Trophoblast cell (in vitro differentiated cells and primary cell): Measurements from ENCODE around the gene VPS13D.

Source experiments
- DNase-seq, 2 donors: peaks; one replicate each; pipeline ENCODE4 v3.0.0-alpha.2; 2016
- H2AFZ ChIP-seq: 2 replicates; pipeline ENCODE4 v1.6.1; 2013; ENCODE audit warnings: low read length, moderate library complexity, mild to moderate bottlenecking; ENCODE audit not compliant: insufficient read depth, poor library complexity
- H2AK5ac ChIP-seq: 2 replicates; pipeline ENCODE4 v1.6.1; 2013; ENCODE audit warnings: mild to moderate bottlenecking, low read length
- H2BK120ac ChIP-seq: 2 replicates; pipeline ENCODE4 v1.6.1; 2013; ENCODE audit warnings: low read length, mild to moderate bottlenecking, moderate library complexity; ENCODE audit not compliant: insufficient read depth, poor library complexity
- H2BK12ac ChIP-seq: 2 replicates; pipeline ENCODE4 v1.6.1; 2013; ENCODE audit warnings: mild to moderate bottlenecking, low read length, moderate library complexity
- H2BK5ac ChIP-seq: 2 replicates; pipeline ENCODE4 v1.6.1; 2013; ENCODE audit warnings: low read length, low read depth, moderate library complexity, mild to moderate bottlenecking; ENCODE audit not compliant: poor library complexity
- H3K14ac ChIP-seq: 2 replicates; pipeline ENCODE4 v1.6.1; 2013; ENCODE audit warnings: mild to moderate bottlenecking, low read length
- H3K18ac ChIP-seq: 2 replicates; pipeline ENCODE4 v1.6.1; 2013; ENCODE audit warnings: mild to moderate bottlenecking, low read length
- H3K23ac ChIP-seq: 2 replicates; pipeline ENCODE4 v1.6.1; 2013; ENCODE audit warnings: low read length
- H3K27ac ChIP-seq: 2 replicates; pipeline ENCODE4 v1.5.1; 2013; ENCODE audit warnings: low read depth, mild to moderate bottlenecking, inconsistent platforms, low read length, moderate library complexity
- H3K27me3 ChIP-seq: 2 replicates; pipeline ENCODE4 v1.6.1; 2013; ENCODE audit warnings: inconsistent platforms, mild to moderate bottlenecking, low read length, moderate library complexity; ENCODE audit not compliant: insufficient read depth
- H3K36me3 ChIP-seq, 2 experiments: 1 replicate in 1 of 2; 2 replicates in 1 of 2; pipeline ENCODE4 v1.6.1; 2013; ENCODE audit warnings: low read length in 2 of 2, mild to moderate bottlenecking in 2 of 2, moderate library complexity in 1 of 2; ENCODE audit not compliant: insufficient read depth in 2 of 2, control insufficient read depth in 1 of 2
- H3K4ac ChIP-seq: 2 replicates; pipeline ENCODE4 v1.6.1; 2013; ENCODE audit warnings: low read depth, mild to moderate bottlenecking, low read length, moderate library complexity
- H3K4me1 ChIP-seq, 2 experiments: 1 replicate in 1 of 2; 2 replicates in 1 of 2; pipeline ENCODE4 v1.6.1; 2013; ENCODE audit warnings: low read length in 2 of 2, mild to moderate bottlenecking in 2 of 2, moderate library complexity in 1 of 2; ENCODE audit not compliant: insufficient read depth in 2 of 2, control insufficient read depth in 1 of 2
- H3K4me2 ChIP-seq: 2 replicates; pipeline ENCODE4 v1.6.1; 2013; ENCODE audit warnings: inconsistent platforms, mild to moderate bottlenecking, low read length, moderate library complexity
- H3K4me3 ChIP-seq: 2 replicates; pipeline ENCODE4 v1.5.1; 2013; ENCODE audit warnings: mild to moderate bottlenecking, low read depth, low read length, inconsistent platforms
- H3K79me1 ChIP-seq: one replicate; pipeline ENCODE4 v1.6.1; 2013; ENCODE audit warnings: low read length
- H3K79me2 ChIP-seq: 2 replicates; pipeline ENCODE4 v1.6.1; 2013; ENCODE audit warnings: low read length, mild to moderate bottlenecking; ENCODE audit not compliant: control insufficient read depth, insufficient read depth, poor library complexity
- H3K9ac ChIP-seq: 2 replicates; pipeline ENCODE4 v1.6.1; 2013; ENCODE audit warnings: mild to moderate bottlenecking, low read length
- H3K9me3 ChIP-seq: 2 replicates; pipeline ENCODE4 v1.6.1; 2013; ENCODE audit warnings: low read depth, mild to moderate bottlenecking, control low read depth, inconsistent platforms, low read length; ENCODE audit not compliant: insufficient read depth
- H4K12ac ChIP-seq: 2 replicates; pipeline ENCODE4 v1.6.1; 2013; ENCODE audit warnings: low read depth, mild to moderate bottlenecking, low read length, moderate library complexity
- H4K8ac ChIP-seq: 2 replicates; pipeline ENCODE4 v1.6.1; 2013; ENCODE audit warnings: low read depth, mild to moderate bottlenecking, low read length, moderate library complexity
- H4K91ac ChIP-seq: one replicate; pipeline ENCODE4 v1.6.1; 2013; ENCODE audit warnings: low read depth, mild to moderate bottlenecking, low read length, moderate library complexity
- WGBS: extraction: QIAGEN DNeasy Blood & Tissue Kit; methylation state at CpG from one replicate; pipeline ENCODE4 v1.1.7; 2013; ENCODE audit warnings: missing lambda C conversion rate; ENCODE audit not compliant: insufficient read length, insufficient coverage; ENCODE audit errors: extremely low coverage; 5-methylcytosine and 5-hydroxymethylcytosine counted together

Gene VPS13D

DNA sequence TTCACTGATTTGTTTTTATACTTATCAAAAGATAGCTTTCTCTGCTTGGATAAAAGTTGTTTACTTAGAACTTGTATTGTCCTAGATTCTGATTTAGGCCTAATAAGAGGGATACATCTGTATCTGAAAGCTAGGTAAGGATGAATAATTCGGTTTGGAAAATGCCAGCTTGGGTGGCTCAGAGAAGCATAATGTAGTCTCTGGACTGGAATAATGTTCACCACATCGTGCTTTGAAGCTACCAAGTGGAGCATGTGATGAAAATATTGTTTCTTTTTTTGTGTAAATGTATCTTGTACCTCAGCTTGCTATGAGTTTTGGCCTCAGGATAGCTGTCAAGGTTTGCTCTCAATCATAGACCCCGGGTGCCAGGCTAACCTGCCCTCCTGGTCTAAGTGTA lies 49.2 kb downstream of the VPS13D start:
- Histone ChIP-seq H3K9ac (no peak overlapping the region), H2AFZ (no peak overlapping the region), H4K12ac (no peak overlapping the region), H3K79me1 (no peaks in the 10 kb centered on the region), H3K27me3 (no peaks in the 10 kb centered on the region), H3K18ac (no peak overlapping the region), H2BK5ac (no peak overlapping the region), H3K27ac (no peak overlapping the region), H3K4ac (no peak overlapping the region), H3K23ac (no peak overlapping the region), H4K91ac (no peak overlapping the region), H3K36me3 (peaks cover 19 to 36% of the 10 kb centered on the region in 2 experiments), H3K4me1 (no peaks in the 10 kb centered on the region), H2BK120ac (no peak overlapping the region), H3K9me3 (no peaks in the 10 kb centered on the region), H2AK5ac (no peak overlapping the region), H3K4me3 (no peak overlapping the region), H3K4me2 (no peak overlapping the region), H3K14ac (no peak overlapping the region), H3K79me2 (no peaks in the 10 kb centered on the region), H4K8ac (no peak overlapping the region), H2BK12ac (no peak overlapping the region)
- no CpG with 5 or more reads among the region's 3 CpGs for WGBS
- DNase-seq = no peak

DNA sequence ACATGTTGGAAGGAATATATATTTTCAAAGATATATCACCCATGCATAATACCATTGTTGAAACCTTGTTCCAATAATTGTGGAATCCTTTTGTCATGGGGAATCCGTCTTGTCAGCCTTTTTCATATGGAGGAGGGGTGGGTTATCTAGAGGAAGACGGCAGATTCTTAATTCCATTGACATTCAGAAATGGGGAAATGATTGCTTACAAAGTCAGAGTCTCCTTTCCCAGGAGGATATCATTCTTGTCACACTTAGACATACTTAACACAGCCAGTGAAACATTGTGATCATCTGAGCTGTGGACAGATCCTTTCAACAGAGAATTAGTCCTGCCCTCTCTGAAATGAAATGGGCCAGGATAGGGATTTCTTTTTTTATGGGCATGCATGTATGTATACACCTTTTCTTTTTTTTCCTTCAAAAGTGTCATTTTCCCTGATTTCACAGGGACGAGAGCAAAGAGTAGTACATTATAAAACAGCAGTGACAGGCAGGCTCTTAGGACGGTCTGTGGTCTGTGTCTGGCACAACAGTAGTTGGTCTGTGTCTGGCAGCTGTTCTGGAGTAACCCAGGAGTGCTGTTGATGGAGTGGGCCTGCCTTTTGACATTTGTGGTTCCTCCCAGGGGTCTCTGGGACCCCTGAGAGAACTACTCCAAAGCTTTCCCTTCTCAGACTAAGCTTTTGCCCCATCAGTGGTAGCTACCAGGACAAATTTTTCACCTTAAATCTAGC lies 50.1 kb downstream of the VPS13D start:
- no peak overlapping the region for H2BK12ac ChIP-seq
- no peak overlapping the region for H3K4ac ChIP-seq
- no peak overlapping the region for H2AK5ac ChIP-seq
- no peak overlapping the region for H2BK120ac ChIP-seq
- H3K27me3 ChIP-seq = no peaks in the 10 kb centered on the region
- H3K79me2 ChIP-seq = no peaks in the 10 kb centered on the region
- peaks cover 17 to 38% of the 10 kb centered on the region in 2 experiments for H3K36me3 ChIP-seq
- DNase-seq = no peak
- no peak overlapping the region for H3K27ac ChIP-seq
- H3K79me1 ChIP-seq = no peaks in the 10 kb centered on the region
- no peak overlapping the region for H3K4me2 ChIP-seq
- H3K4me3 ChIP-seq = no peak overlapping the region
- no peak overlapping the region for H4K12ac ChIP-seq
- no peak overlapping the region for H2BK5ac ChIP-seq
- no peak overlapping the region for H3K14ac ChIP-seq
- H3K9ac ChIP-seq = no peak overlapping the region
- H3K4me1 ChIP-seq = no peaks in the 10 kb centered on the region
- H3K18ac ChIP-seq = no peak overlapping the region
- H4K91ac ChIP-seq = no peak overlapping the region
- WGBS = no CpG with 5 or more reads among the region's 4 CpGs
- no peaks in the 10 kb centered on the region for H3K9me3 ChIP-seq
- no peak overlapping the region for H4K8ac ChIP-seq
- no peak overlapping the region for H2AFZ ChIP-seq
- H3K23ac ChIP-seq = no peak overlapping the region

DNA sequence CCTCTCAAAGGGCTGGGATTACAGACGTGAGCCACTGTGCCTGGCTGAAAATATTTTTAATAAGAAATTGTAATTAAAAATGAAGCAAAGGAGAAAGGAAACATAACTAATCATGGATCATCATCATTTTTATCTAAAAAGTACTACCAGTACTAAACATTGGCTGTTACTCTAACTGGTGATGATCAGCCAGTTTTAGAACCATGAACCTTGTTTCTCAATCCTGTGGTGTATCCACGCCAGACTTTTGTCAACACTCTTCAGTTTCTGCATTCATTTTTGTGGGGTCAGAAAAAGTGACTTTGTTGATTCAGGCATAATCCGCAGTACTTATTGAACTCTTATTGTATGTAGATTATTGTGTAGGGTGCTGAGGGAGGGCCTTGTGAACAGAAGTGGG lies 52.3 kb downstream of the VPS13D start:
- Histone ChIP-seq H3K9me3 (no peaks in the 10 kb centered on the region), H3K4me3 (no peak overlapping the region), H3K4me1 (no peaks in the 10 kb centered on the region), H3K4ac (no peak overlapping the region), H3K9ac (no peak overlapping the region), H2BK5ac (no peak overlapping the region), H2AFZ (no peak overlapping the region), H3K79me2 (no peaks in the 10 kb centered on the region), H3K14ac (no peak overlapping the region), H3K4me2 (no peak overlapping the region), H4K12ac (no peak overlapping the region), H4K8ac (no peak overlapping the region), H2BK12ac (no peak overlapping the region), H3K18ac (no peak overlapping the region), H3K23ac (no peak overlapping the region), H2BK120ac (no peak overlapping the region), H3K79me1 (no peaks in the 10 kb centered on the region), H3K27me3 (no peaks in the 10 kb centered on the region), H3K36me3 (peaks cover 15 to 27% of the 10 kb centered on the region in 2 experiments), H2AK5ac (no peak overlapping the region), H3K27ac (no peak overlapping the region), H4K91ac (no peak overlapping the region)
- WGBS = no CpG with 5 or more reads among the region's 3 CpGs
- no peak for DNase-seq

DNA sequence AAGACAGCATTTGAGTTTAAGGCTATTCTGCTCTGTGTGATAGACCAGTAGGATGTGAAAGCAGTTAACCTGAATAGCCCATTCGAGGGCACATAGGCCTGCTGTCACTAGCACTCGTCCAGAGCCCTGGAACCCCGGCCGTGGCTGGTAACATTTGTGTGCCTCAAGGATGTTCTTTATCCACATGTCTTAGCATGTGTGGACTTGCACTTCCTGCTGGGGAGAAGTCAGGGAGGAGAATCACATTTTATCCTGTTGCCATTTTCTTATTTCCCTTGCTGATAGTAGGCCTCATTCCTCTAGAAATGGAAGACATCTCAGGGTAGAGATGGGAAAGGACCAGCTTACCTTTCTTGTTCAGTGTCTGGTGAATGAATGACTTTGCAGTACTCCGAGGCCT lies 54.7 kb downstream of the VPS13D start:
- peaks cover 13 to 20% of the 10 kb centered on the region in 2 experiments for H3K36me3 ChIP-seq
- no peak overlapping the region for H3K18ac ChIP-seq
- no peak overlapping the region for H3K4me2 ChIP-seq
- H3K14ac ChIP-seq = no peak overlapping the region
- no peak overlapping the region for H3K4ac ChIP-seq
- no peaks in the 10 kb centered on the region for H3K79me2 ChIP-seq
- H3K9ac ChIP-seq = no peak overlapping the region
- no peak overlapping the region for H2AFZ ChIP-seq
- no peaks in the 10 kb centered on the region for H3K79me1 ChIP-seq
- no peak overlapping the region for H2BK5ac ChIP-seq
- H3K27ac ChIP-seq = no peak overlapping the region
- no peaks in the 10 kb centered on the region for H3K4me1 ChIP-seq
- DNase-seq = no peak
- no peaks in the 10 kb centered on the region for H3K27me3 ChIP-seq
- H2BK120ac ChIP-seq = no peak overlapping the region
- no peak overlapping the region for H3K23ac ChIP-seq
- H2BK12ac ChIP-seq = no peak overlapping the region
- no peak overlapping the region for H4K8ac ChIP-seq
- H3K9me3 ChIP-seq = no peaks in the 10 kb centered on the region
- WGBS = no CpG with 5 or more reads among the region's 5 CpGs
- no peak overlapping the region for H2AK5ac ChIP-seq
- no peak overlapping the region for H3K4me3 ChIP-seq
- H4K91ac ChIP-seq = no peak overlapping the region
- H4K12ac ChIP-seq = no peak overlapping the region
